ENCODE results near the gene FALEC.

- TF ChIP-seq EZH2 (IDR thresholded peaks at IDR 0.05; ENCODE audit: low read length) (no peak), CTCF (optimal IDR thresholded peaks at IDR 0.05 in 1 of 3, IDR thresholded peaks at IDR 0.05 in 1 of 3, conservative IDR thresholded peaks at IDR 0.05 in 1 of 3; ENCODE audit: extremely low read depth in 1 of 3, insufficient read depth in 2 of 3, low read length in 3 of 3) (no peak)
Observed at GRCh38 chr1:150508982-150509381, 6.6 kb upstream of the FALEC start.
